HL-60/S4 treated with retinoic acid at 250 ng/mL for 4 days and 3 days (cell line): ENCODE results near the gene LDB2.

Experiments used
- in situ Hi-C: fragments of 300-500 bp; cut with MboI; formaldehyde crosslinking; loops from 2 replicates; pipeline ENCODE4 v1.7.0; 2022; ENCODE audit warnings: low sequenced_read_pairs

Gene LDB2

GRCh38 chr4:16692961-16693506 is 205.4 kb downstream of the LDB2 start:
- in situ Hi-C loops = no loop called here

- in situ Hi-C loops = no loop called here
Measured at GRCh38 chr4:16692524-16692923, 205.9 kb downstream of the LDB2 start.

GRCh38 chr4:16692046-16692445 is 206.4 kb downstream of the LDB2 start:
- in situ Hi-C loops = no loop called here

- in situ Hi-C loops = no loop called here
Measured at GRCh38 chr4:16691450-16691849, 207.0 kb downstream of the LDB2 start.

- in situ Hi-C loops = no loop called here
Measured at GRCh38 chr4:16687845-16688244, 210.6 kb downstream of the LDB2 start.

- in situ Hi-C loops = no loop called here
Measured at GRCh38 chr4:16687011-16687410, 211.4 kb downstream of the LDB2 start.

GRCh38 chr4:16686195-16686594 is 212.2 kb downstream of the LDB2 start:
- in situ Hi-C loops = no loop called here

- in situ Hi-C loops = no loop called here
Measured at GRCh38 chr4:16685536-16685935, 212.9 kb downstream of the LDB2 start.

- in situ Hi-C loops = no loop called here
Measured at GRCh38 chr4:16684935-16685334, 213.5 kb downstream of the LDB2 start.

- in situ Hi-C loops = no loop called here
Measured at GRCh38 chr4:16684097-16684496, 214.3 kb downstream of the LDB2 start.

- in situ Hi-C loops = no loop called here
Measured at GRCh38 chr4:16682975-16683374, 215.5 kb downstream of the LDB2 start.

GRCh38 chr4:16677001-16677944 is 221.2 kb downstream of the LDB2 start:
- in situ Hi-C loops = no loop called here

- in situ Hi-C loops = no loop called here
Measured at GRCh38 chr4:16676230-16676770, 222.1 kb downstream of the LDB2 start.

- in situ Hi-C loops = no loop called here
Measured at GRCh38 chr4:16674082-16674481, 224.4 kb downstream of the LDB2 start.

GRCh38 chr4:16672421-16672820 is 226.0 kb downstream of the LDB2 start:
- in situ Hi-C loops = no loop called here

GRCh38 chr4:16671741-16672140 is 226.7 kb downstream of the LDB2 start:
- in situ Hi-C loops = no loop called here

GRCh38 chr4:16670727-16671126 is 227.7 kb downstream of the LDB2 start:
- in situ Hi-C loops = no loop called here

- in situ Hi-C loops = no loop called here
Measured at GRCh38 chr4:16669036-16669435, 229.4 kb downstream of the LDB2 start.

GRCh38 chr4:16668488-16668887 is 230.0 kb downstream of the LDB2 start:
- in situ Hi-C loops = no loop called here

- in situ Hi-C loops = no loop called here
Measured at GRCh38 chr4:16667464-16667863, 231.0 kb downstream of the LDB2 start.

- in situ Hi-C loops = no loop called here
Measured at GRCh38 chr4:16665942-16666551, 232.4 kb downstream of the LDB2 start.

GRCh38 chr4:16663732-16664131 is 234.7 kb downstream of the LDB2 start:
- in situ Hi-C loops = no loop called here
